Measurements from ENCODE around the gene TMEM61.
A peak's percentile ranks its signal among the peaks of the same experiment; 100 is the strongest.

TMEM61 gene

GRCh38 chr1:54986025-54986424, 5.6 kb downstream of the TMEM61 start:
- DNase-seq = no peak

- no peak for DNase-seq
Observed at GRCh38 chr1:54986533-54986932, 6.1 kb downstream of the TMEM61 start.

GRCh38 chr1:54987427-54987826, 7.0 kb downstream of the TMEM61 start:
- DNase-seq = no peak

GRCh38 chr1:54987919-54988705, 7.7 kb downstream of the TMEM61 start:
- DNase-seq = no peak

GRCh38 chr1:54988975-54989374, 8.5 kb downstream of the TMEM61 start:
- DNase-seq = no peak

- DNase-seq = no peak
Observed at GRCh38 chr1:54989473-54989872, 9.0 kb downstream of the TMEM61 start.

- DNase-seq = no peak
Observed at GRCh38 chr1:54989968-54990810, 9.8 kb downstream of the TMEM61 start.

GRCh38 chr1:54990916-54991315, 10.5 kb downstream of the TMEM61 start:
- no peak for DNase-seq

GRCh38 chr1:54991939-54992338, 11.5 kb downstream of the TMEM61 start:
- no peak for DNase-seq

GRCh38 chr1:54993140-54993539, 12.7 kb downstream of the TMEM61 start:
- no peak for DNase-seq

GRCh38 chr1:54994355-54994990, 14.0 kb downstream of the TMEM61 start:
- no peak for DNase-seq

- DNase-seq = no peak
Observed at GRCh38 chr1:54995013-54995760, 14.8 kb downstream of the TMEM61 start.

GRCh38 chr1:54995835-54996234, 15.4 kb downstream of the TMEM61 start:
- DNase-seq = no peak

- DNase-seq = peak; percentile 58
Observed at GRCh38 chr1:54996359-54996868, 16.0 kb downstream of the TMEM61 start.

GRCh38 chr1:54996869-54997710, 16.7 kb downstream of the TMEM61 start:
- DNase-seq = no peak

GRCh38 chr1:54997711-54997986, 17.2 kb downstream of the TMEM61 start:
- no peak for DNase-seq

- no peak for DNase-seq
Observed at GRCh38 chr1:54998100-54998499, 17.7 kb downstream of the TMEM61 start.

- no peak for DNase-seq
Observed at GRCh38 chr1:54998677-54999076, 18.2 kb downstream of the TMEM61 start, which contains the start of gene BSND. Gene BSND (plus strand): TSS chr1:54998933. CDS start chr1:54999187, 254 bp downstream.

- DNase-seq = no peak
Observed at GRCh38 chr1:55000110-55001085, 20.0 kb downstream of the TMEM61 start.

- no peak for DNase-seq
Observed at GRCh38 chr1:55001311-55001710, 20.9 kb downstream of the TMEM61 start.

- no peak for DNase-seq
Observed at GRCh38 chr1:55002686-55003085, 22.3 kb downstream of the TMEM61 start.

Data from activated CD4-positive, alpha-beta T cell treated with anti-CD3 and anti-CD28 coated beads for 1 hour (primary cell).